ENCODE results near the gene RASAL2. TPM values are rescaled to one million over a fixed set of nuclear protein-coding genes. Genes with fewer than 3 reads are reported as not detected.

Gene RASAL2
- total and polyA plus RNA-seq, 2 of the 13 experiments (the other 11 are each of a cell fraction or from before 2014, with no cell fraction given), result 5.4 to 5.9 TPM

DNA sequence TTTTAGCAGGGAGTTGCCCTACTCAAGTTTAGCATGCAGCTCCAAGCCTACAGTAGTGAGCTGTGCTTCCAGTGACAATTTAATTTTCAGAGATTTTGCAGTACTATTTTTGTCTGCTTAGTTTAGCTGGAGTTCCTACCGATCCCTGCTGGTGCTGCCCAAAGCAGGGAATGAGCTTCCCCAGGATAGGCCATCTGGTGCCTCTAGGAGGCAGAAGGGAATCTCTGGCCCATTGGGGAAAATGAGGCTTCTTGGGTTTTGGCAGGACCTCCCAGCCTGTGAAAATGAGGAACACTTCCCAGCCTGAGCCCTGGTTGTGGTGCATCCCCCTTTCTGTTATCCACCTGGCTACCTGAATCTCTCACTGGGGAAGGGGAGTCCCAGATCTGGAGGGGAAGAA lies 149.2 kb downstream of the RASAL2 start (continued):
- TF ChIP-seq ZNF574 (CRISPR knock-in tag; IDR thresholded peaks at IDR 0.05), result no peak
- TF ChIP-seq, protein P1, sequence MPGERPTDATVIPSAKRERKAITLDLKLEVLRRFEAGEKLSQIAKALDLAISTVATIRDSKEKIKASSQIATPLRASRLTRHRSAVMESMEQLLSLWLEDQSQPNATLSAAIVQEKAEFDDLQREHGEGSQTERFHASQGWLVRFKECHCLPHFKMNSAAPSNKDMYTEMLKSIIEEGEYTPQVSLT (CRISPR knock-in tag; IDR thresholded peaks at IDR 0.05; ENCODE audit: borderline replicate concordance, low read depth), result no peak
- TF ChIP-seq DRAP1 (CRISPR knock-in tag; IDR thresholded peaks at IDR 0.05), result no peak
- no peak for TF ChIP-seq CREB1 (IDR thresholded peaks at IDR 0.05)
- TF ChIP-seq CREB1 (CRISPR knock-in tag; IDR thresholded peaks at IDR 0.05), result no peak
- no peak for TF ChIP-seq HMGA1 (CRISPR knock-in tag; conservative IDR thresholded peaks at IDR 0.05)
- TF ChIP-seq GATA4 (IDR thresholded peaks at IDR 0.05; ENCODE audit: borderline replicate concordance, low read depth), result no peak
- no peak for TF ChIP-seq FLYWCH1 (CRISPR knock-in tag; IDR thresholded peaks at IDR 0.05)
- no peak for TF ChIP-seq NAIF1 (CRISPR knock-in tag; IDR thresholded peaks at IDR 0.05; ENCODE audit: borderline replicate concordance)
- TF ChIP-seq NBN (conservative IDR thresholded peaks at IDR 0.05), result no peak
- no peak for TF ChIP-seq KAT8 (CRISPR knock-in tag; IDR thresholded peaks at IDR 0.05)
- TF ChIP-seq ZBTB38 (CRISPR knock-in tag; IDR thresholded peaks at IDR 0.05), result no peak
- no peak for TF ChIP-seq EED (CRISPR knock-in tag; IDR thresholded peaks at IDR 0.05)
- no peak for TF ChIP-seq ZNF337 (CRISPR knock-in tag; IDR thresholded peaks at IDR 0.05; ENCODE audit: borderline replicate concordance, low read depth)

Measured in HepG2 (cell line).